Measurements from ENCODE around the gene PUS7L. TPM values are rescaled to one million over a fixed set of nuclear protein-coding genes. Genes with fewer than 3 reads are reported as not detected.
A peak's percentile ranks its signal among the peaks of the same experiment; 100 is the strongest.

PUS7L gene
- total and polyA plus RNA-seq, 2 experiments from 2014 or later = 15.0 to 26.8 TPM

- WGBS (ENCODE audit: low lambda C conversion rate, missing lambda C conversion rate) = 61% methylated on average over 2 of the region's 2 CpGs
- no peaks in the 10 kb centered on the region for H4K20me1 ChIP-seq (ENCODE audit: insufficient read depth, poor library complexity, severe bottlenecking)
- H2AFZ ChIP-seq = no peak overlapping the region
- H3K4me1 ChIP-seq (ENCODE audit: insufficient read depth) = peaks cover 10% of the 10 kb centered on the region
- no peak overlapping the region for H3K4me3 ChIP-seq
- TF ChIP-seq CTCF (IDR thresholded peaks at IDR 0.05; ENCODE audit: poor library complexity) = no peak
- no peak for TF ChIP-seq EZH2 (IDR thresholded peaks at IDR 0.05; ENCODE audit: borderline replicate concordance)
- TF ChIP-seq EZH2phosphoT487 (IDR thresholded peaks at IDR 0.05; ENCODE audit: low read depth, severe bottlenecking, unreplicated experiment) = no peak
- no peaks in the 10 kb centered on the region for H3K9me2 ChIP-seq (replicated peaks; ENCODE audit: insufficient read depth)
- no peaks in the 10 kb centered on the region for H3K9me3 ChIP-seq (ENCODE audit: low read depth)
- peak overlapping the region; percentile 28 for H3K4me2 ChIP-seq
- peak overlapping the region; percentile 6 for H3K27ac ChIP-seq
- H3K79me2 ChIP-seq = peaks cover under 1% of the 10 kb centered on the region
- DNase-seq (ENCODE audit: low spot score) = peak; percentile 6
- no peaks in the 10 kb centered on the region for H3K27me3 ChIP-seq
- H3K36me3 ChIP-seq (replicated peaks; ENCODE audit: insufficient read depth, low read depth) = no peaks in the 10 kb centered on the region
Measured at GRCh38 chr12:43795716-43796280, 37.2 kb upstream of the PUS7L start.

GRCh38 chr12:43789941-43790340, 31.4 kb upstream of the PUS7L start:
- Histone ChIP-seq H3K36me3 (replicated peaks; ENCODE audit: insufficient read depth, low read depth) (no peaks in the 10 kb centered on the region), H3K27me3 (no peaks in the 10 kb centered on the region)

DNA sequence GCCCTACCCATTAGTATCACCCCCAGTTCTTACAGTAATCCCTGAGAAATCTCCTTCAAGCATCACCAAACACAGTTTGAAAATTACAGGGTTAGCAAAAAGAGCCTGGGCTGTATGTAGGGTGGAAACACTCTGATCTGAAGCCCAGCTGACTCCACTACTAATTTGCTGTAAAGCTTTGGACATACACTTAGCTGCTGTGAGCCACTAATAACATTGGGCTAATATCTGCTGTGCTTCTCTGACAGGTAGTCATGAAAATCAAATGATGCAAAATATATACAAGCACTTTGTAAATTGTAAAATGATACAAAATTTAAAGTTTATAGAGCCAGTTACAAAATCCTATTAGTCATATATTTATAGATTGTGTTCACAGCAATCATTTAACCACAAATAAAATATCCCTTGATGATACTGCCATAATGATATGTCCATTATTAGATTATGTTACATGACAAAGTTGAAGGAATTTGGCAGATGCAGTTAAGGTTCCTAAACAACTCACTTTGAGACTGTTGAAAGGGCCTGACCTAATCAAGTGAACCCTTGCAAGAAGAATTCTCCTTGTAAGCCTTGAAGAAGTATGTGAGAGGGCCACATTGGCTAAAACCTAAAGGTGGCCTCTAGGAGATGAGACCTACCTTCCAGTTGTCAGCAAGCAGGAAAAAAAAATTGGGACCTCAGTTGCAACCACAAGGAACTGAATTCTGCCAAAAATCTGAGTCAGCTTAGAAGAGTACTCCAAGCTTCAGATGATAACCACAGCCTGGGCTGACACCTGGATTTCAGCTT, 28.5 kb upstream of the PUS7L start:
- no peak overlapping the region for H2AFZ ChIP-seq
- no peak overlapping the region for H3K4me3 ChIP-seq
- DNase-seq (ENCODE audit: low spot score) = no peak
- no peak overlapping the region for H3K27ac ChIP-seq
- H4K20me1 ChIP-seq (ENCODE audit: insufficient read depth, poor library complexity, severe bottlenecking) = no peaks in the 10 kb centered on the region
- no peaks in the 10 kb centered on the region for H3K79me2 ChIP-seq
- no peaks in the 10 kb centered on the region for H3K4me1 ChIP-seq (ENCODE audit: insufficient read depth)
- no peak overlapping the region for H3K4me2 ChIP-seq
- TF ChIP-seq EZH2phosphoT487 (IDR thresholded peaks at IDR 0.05; ENCODE audit: low read depth, severe bottlenecking, unreplicated experiment) = no peak
- no peak for TF ChIP-seq CTCF (IDR thresholded peaks at IDR 0.05; ENCODE audit: poor library complexity)
- no peak for TF ChIP-seq EZH2 (IDR thresholded peaks at IDR 0.05; ENCODE audit: borderline replicate concordance)
- no peaks in the 10 kb centered on the region for H3K9me2 ChIP-seq (replicated peaks; ENCODE audit: insufficient read depth)
- H3K27me3 ChIP-seq = no peaks in the 10 kb centered on the region
- H3K9me3 ChIP-seq (ENCODE audit: low read depth) = no peaks in the 10 kb centered on the region
- no peaks in the 10 kb centered on the region for H3K36me3 ChIP-seq (replicated peaks; ENCODE audit: insufficient read depth, low read depth)

More at GRCh38 chr12:43789941-43790340, 31.4 kb upstream of the PUS7L start:
- H3K4me2 ChIP-seq = no peak overlapping the region
- H3K9me2 ChIP-seq (replicated peaks; ENCODE audit: insufficient read depth) = no peaks in the 10 kb centered on the region
- TF ChIP-seq EZH2 (IDR thresholded peaks at IDR 0.05; ENCODE audit: borderline replicate concordance) (no peak), EZH2phosphoT487 (IDR thresholded peaks at IDR 0.05; ENCODE audit: low read depth, severe bottlenecking, unreplicated experiment) (no peak), CTCF (IDR thresholded peaks at IDR 0.05; ENCODE audit: poor library complexity) (no peak)
- H3K9me3 ChIP-seq (ENCODE audit: low read depth) = no peaks in the 10 kb centered on the region
- H3K27ac ChIP-seq = no peak overlapping the region
- no peaks in the 10 kb centered on the region for H4K20me1 ChIP-seq (ENCODE audit: insufficient read depth, poor library complexity, severe bottlenecking)
- H2AFZ ChIP-seq = no peak overlapping the region
- no peak overlapping the region for H3K4me3 ChIP-seq
- no peak for DNase-seq (ENCODE audit: low spot score)
- no peaks in the 10 kb centered on the region for H3K4me1 ChIP-seq (ENCODE audit: insufficient read depth)
- H3K79me2 ChIP-seq = no peaks in the 10 kb centered on the region

All from hepatocyte (in vitro differentiated cells).